DMS114 treated with DMSO at 0.1 percent for 48 hours (cell line): ENCODE results near the gene SPAG16.

Source experiments
- DNase-seq: peaks from one replicate; lab custom pipeline; 2025; ENCODE audit not compliant: unreplicated experiment; lab: John Stamatoyannopoulos, UW

Gene SPAG16

DNA sequence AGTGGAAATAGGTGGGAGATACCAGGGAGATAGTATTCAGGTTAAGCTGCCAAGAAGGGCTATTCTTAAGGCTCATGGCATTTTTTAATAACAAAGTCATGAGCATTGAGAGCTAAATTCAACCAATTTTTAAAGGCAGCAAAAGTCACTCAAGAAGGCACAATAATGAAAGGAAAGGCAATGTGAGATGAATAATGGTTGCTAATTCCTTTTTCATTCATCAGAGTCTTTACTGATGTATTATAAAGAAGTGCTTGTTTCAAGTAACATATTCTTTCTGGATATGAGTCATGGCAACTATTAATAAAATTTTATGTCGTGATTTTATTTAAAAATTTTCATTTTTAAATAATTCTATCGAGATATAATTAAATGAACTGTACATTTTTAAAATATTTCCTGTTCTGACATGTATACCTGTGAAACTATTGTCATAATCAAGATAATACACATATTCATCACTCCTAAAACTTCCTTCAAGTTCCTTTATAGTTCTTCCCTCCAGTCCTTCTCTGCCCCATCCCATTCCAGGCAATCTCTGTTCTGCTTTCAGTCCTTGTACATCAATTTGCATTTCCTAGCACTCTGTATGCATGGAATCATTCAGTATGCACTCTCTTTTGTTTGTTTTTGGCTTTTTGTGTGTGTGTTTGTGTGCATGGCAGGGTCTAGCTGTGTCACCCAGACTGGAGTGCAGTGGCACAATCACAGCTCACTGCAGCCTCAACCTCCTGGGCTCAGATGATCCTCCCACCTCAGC, 1167.4 kb downstream of the SPAG16 start:
- no peak for DNase-seq
